ENCODE data around the gene HSPBP1.

HSPBP1 gene

GRCh38 chr19:55256562-55257460, 23.1 kb downstream of the HSPBP1 start:
- TF ChIP-seq YY2 (tag by site-specific recombination; IDR thresholded peaks at IDR 0.05) (no peak), PRDM10 (tag by site-specific recombination; IDR thresholded peaks at IDR 0.05) (no peak), GLI4 (tag by site-specific recombination; IDR thresholded peaks at IDR 0.05) (no peak), BCL6B (tag by site-specific recombination; IDR thresholded peaks at IDR 0.05) (no peak), ZNF302 (tag by site-specific recombination; IDR thresholded peaks at IDR 0.05; ENCODE audit: low read depth) (no peak)
- TF ChIP-seq, protein P1, sequence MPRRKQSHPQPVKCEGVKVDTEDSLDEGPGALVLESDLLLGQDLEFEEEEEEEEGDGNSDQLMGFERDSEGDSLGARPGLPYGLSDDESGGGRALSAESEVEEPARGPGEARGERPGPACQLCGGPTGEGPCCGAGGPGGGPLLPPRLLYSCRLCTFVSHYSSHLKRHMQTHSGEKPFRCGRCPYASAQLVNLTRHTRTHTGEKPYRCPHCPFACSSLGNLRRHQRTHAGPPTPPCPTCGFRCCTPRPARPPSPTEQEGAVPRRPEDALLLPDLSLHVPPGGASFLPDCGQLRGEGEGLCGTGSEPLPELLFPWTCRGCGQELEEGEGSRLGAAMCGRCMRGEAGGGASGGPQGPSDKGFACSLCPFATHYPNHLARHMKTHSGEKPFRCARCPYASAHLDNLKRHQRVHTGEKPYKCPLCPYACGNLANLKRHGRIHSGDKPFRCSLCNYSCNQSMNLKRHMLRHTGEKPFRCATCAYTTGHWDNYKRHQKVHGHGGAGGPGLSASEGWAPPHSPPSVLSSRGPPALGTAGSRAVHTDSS (tag by site-specific recombination; IDR thresholded peaks at IDR 0.05), result no peak
- H3K27ac ChIP-seq (ENCODE audit: extremely low read depth, low read depth, low read length), result no peak overlapping the region
- POLR2A ChIA-PET, result interaction anchor here (0.5 to 1.5 kb wide), 6 partner anchors 82 to 153 kb away, joined by 3 to 6 read pairs (median 4); partner anchors contain the start of gene UBE2S
- CTCF ChIA-PET, result interaction anchor here (0.6 to 2.2 kb wide), 5 partner anchors 44 to 424 kb away, joined by 3 to 7 read pairs (median 3); no protein-coding TSS in a partner anchor
- peak overlapping the region; percentile 96 for H3K4me3 ChIP-seq (ENCODE audit: low read depth, low read length)
- peaks cover 28% of the 10 kb centered on the region for H3K4me1 ChIP-seq (ENCODE audit: control insufficient read depth, insufficient read depth, low read length)
- peaks cover 0 to 30% of the 10 kb centered on the region in 2 experiments; a peak in 2 of 3 replicates for H3K36me3 ChIP-seq (ENCODE audit: control insufficient read depth in 2 of 2, insufficient read depth in 1 of 2, low read length in 2 of 2)
- H3K9me3 ChIP-seq (ENCODE audit: control insufficient read depth, insufficient read depth, low read depth, low read length), result no peaks in the 10 kb centered on the region

DNA sequence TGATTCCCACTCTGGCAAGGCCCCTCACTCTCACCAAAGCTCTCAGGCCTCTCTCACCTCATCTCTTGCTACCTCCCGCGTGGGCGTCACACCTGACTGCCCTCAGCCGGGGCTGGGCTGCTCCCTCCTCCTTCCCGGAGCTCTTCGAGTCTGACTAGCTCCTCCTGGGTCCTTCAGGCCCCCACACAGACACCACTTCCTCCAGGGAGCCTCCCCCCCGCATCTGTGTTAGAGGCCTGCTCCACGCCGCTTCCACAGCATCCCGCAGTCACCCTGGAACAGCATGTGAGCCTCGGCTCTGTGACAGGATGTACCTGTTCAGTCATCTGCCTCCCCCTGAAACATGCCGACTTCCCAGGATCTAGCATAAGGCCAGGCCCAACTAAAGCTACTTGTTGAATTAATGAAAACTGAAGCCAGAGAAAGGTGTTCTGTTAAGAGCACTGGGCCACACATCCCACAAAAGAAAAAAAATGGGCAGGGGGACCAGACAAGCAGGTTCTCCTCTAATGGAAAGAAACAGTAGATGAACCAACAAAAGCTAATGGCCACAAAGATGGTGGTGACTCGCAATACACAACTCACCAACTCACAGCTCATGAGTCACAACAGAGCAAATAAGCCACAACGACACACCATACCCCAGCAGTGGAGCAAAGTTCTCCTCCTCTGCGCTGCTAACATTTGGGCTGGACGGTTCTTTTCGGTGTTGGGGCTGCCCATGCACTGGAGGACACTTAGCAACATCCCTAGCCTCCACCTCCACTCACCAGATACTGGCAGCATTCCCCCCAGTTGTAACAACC, 24.1 kb downstream of the HSPBP1 start:
- TF ChIP-seq ZNF571 (tag by site-specific recombination; IDR thresholded peaks at IDR 0.05) (no peak), SCRT2 (tag by site-specific recombination; IDR thresholded peaks at IDR 0.05) (peak; percentile 92), SCRT1 (tag by site-specific recombination; IDR thresholded peaks at IDR 0.05; ENCODE audit: borderline replicate concordance) (peak; percentile 74), ZNF660 (tag by site-specific recombination; IDR thresholded peaks at IDR 0.05) (no peak), ZIC2 (tag by site-specific recombination; IDR thresholded peaks at IDR 0.05) (peak; percentile 10; the same call in 1 of the 2 replicates), RBAK (tag by site-specific recombination; IDR thresholded peaks at IDR 0.05) (no peak), INSM2 (tag by site-specific recombination; IDR thresholded peaks at IDR 0.05) (no peak), GLIS1 (tag by site-specific recombination; IDR thresholded peaks at IDR 0.05) (peak; percentile 81), ZNF121 (tag by site-specific recombination; IDR thresholded peaks at IDR 0.05) (no peak), ZFHX2 (tag by site-specific recombination; conservative IDR thresholded peaks at IDR 0.05) (peak; percentile 25; the same call in 1 of the 2 replicates), ZNF335 (tag by site-specific recombination; conservative IDR thresholded peaks at IDR 0.05) (peak; percentile 92)
- TF ChIP-seq, protein P2, sequence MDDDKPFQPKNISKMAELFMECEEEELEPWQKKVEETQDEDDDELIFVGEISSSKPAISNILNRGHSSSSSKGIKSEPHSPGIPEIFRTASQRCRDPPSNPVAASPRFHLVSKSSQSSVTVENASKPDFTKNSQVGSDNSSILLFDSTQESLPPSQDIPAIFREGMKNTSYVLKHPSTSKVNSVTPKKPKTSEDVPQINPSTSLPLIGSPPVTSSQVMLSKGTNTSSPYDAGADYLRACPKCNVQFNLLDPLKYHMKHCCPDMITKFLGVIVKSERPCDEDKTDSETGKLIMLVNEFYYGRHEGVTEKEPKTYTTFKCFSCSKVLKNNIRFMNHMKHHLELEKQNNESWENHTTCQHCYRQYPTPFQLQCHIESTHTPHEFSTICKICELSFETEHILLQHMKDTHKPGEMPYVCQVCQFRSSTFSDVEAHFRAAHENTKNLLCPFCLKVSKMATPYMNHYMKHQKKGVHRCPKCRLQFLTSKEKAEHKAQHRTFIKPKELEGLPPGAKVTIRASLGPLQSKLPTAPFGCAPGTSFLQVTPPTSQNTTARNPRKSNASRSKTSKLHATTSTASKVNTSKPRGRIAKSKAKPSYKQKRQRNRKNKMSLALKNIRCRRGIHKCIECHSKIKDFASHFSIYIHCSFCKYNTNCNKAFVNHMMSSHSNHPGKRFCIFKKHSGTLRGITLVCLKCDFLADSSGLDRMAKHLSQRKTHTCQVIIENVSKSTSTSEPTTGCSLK (tag by site-specific recombination; IDR thresholded peaks at IDR 0.05), result no peak
- Histone ChIP-seq H3K4me1 (ENCODE audit: control insufficient read depth, insufficient read depth, low read length) (peaks cover 28% of the 10 kb centered on the region), H3K27ac (ENCODE audit: extremely low read depth, low read depth, low read length) (no peak overlapping the region), H3K4me3 (ENCODE audit: low read depth, low read length) (no peak overlapping the region), H3K36me3 (ENCODE audit: control insufficient read depth in 2 of 2, insufficient read depth in 1 of 2, low read length in 2 of 2) (peaks cover 0 to 36% of the 10 kb centered on the region in 2 experiments; a peak in 2 of 3 replicates), H3K9me3 (ENCODE audit: control insufficient read depth, insufficient read depth, low read depth, low read length) (no peaks in the 10 kb centered on the region)
- CTCF ChIA-PET, result interaction anchor here (0.6 to 2.2 kb wide), 3 partner anchors 115 to 425 kb away, joined by 3 to 7 read pairs (median 3); no protein-coding TSS in a partner anchor
- POLR2A ChIA-PET, result interaction anchor here (0.5 to 1.5 kb wide), 5 partner anchors 24 to 152 kb away, joined by 3 to 4 read pairs (median 4); partner anchors contain the start of genes HSPBP1 and UBE2S

All from HEK293 (cell line).